Activated T-cell treated with anti-CD3 and anti-CD28 coated beads, Interleukin-2, amount 50 U/mL, for 4 hours (primary cell): ENCODE results near the gene LACTBL1. TPM values are rescaled to one million over a fixed set of nuclear protein-coding genes. Genes with fewer than 3 reads are reported as not detected.

ENCODE experiments used
- total RNA-seq, 3 donors: library from RNA; stranded (reverse); gene quantifications; one replicate each; pipeline ENCODE4 v1.2.1, GENCODE V29; 2021

Gene LACTBL1
- total RNA-seq, 3 donors from 2014 or later = not detected

Other genes with a start within 250 kb of the LACTBL1 start
- gene TEX46, start 43.0 kb upstream of the LACTBL1 start, total RNA-seq = not detected
- 10 to 100 TPM; 69.6 to 90.9 (median 81.2) TPM for gene KDM1A, start 46.6 kb upstream of the LACTBL1 start, total RNA-seq
- 10 to 100 TPM; 19.7 to 20.7 (median 20.1) TPM for gene LUZP1, start 196.0 kb upstream of the LACTBL1 start, total RNA-seq
- not detected for gene HTR1D, start 244.6 kb upstream of the LACTBL1 start, total RNA-seq